Naive thymus-derived CD4-positive, alpha-beta T cell (primary cell): Measurements from ENCODE around the gene CLIC2. TPM values are rescaled to one million over a fixed set of nuclear protein-coding genes. Genes with fewer than 3 reads are reported as not detected.
"Not testable (repeated sequence)": the region's sequence is repeated elsewhere in the genome, so short reads cannot be mapped to it uniquely, and the experiment has no call there.

ENCODE experiments used
- ATAC-seq: fragments of 150-1000 bp; cut with Tn5 transposase; 2 replicates; pipeline ENCODE4 v1.10.0; 2021; ENCODE audit warnings: mild to moderate bottlenecking, moderate library complexity
- CTCF ChIA-PET: fragments of 350-600 bp; sonication (Branson Sonifier 250); formaldehyde crosslinking; loops from one replicate; lab custom pipeline; 2021; ENCODE audit warnings: antibody characterized with exemption; lab: Charles Lee
- POLR2A ChIA-PET: fragments of 350-600 bp; sonication (Branson Sonifier 250); formaldehyde crosslinking; loops from one replicate; lab custom pipeline; 2021; ENCODE audit warnings: antibody characterized with exemption, inconsistent platforms; lab: Charles Lee
- DNase-seq, 9 donors: peaks; one replicate each; pipeline versions ENCODE4 v3.0.0 to v3.0.0-alpha.2; 2020 to 2022; ENCODE audit warnings: mixed read lengths in 1 of 9
- H3K27ac ChIP-seq: one replicate; pipeline ENCODE4 v1.7.0; 2013; ENCODE audit warnings: mild to moderate bottlenecking, low read depth, low read length, moderate library complexity
- H3K27me3 ChIP-seq, 2 donors: one replicate each; pipeline ENCODE4 v1.7.0; 2013; ENCODE audit warnings: low read length in 2 of 2, mild to moderate bottlenecking in 2 of 2, moderate library complexity in 2 of 2; ENCODE audit not compliant: control insufficient read depth in 2 of 2, insufficient read depth in 2 of 2
- H3K36me3 ChIP-seq, 3 experiments: 1 replicate in 2 of 3; 2 replicates in 1 of 3; pipeline ENCODE4 v1.7.0; 2013; ENCODE audit warnings: low read length in 3 of 3, mild to moderate bottlenecking in 3 of 3, moderate library complexity in 1 of 3; ENCODE audit not compliant: insufficient read depth in 3 of 3, control insufficient read depth in 2 of 3
- H3K4me1 ChIP-seq, 2 donors: one replicate each; pipeline ENCODE4 v1.7.0; 2013; ENCODE audit warnings: low read length in 2 of 2, mild to moderate bottlenecking in 2 of 2, moderate library complexity in 1 of 2; ENCODE audit not compliant: control insufficient read depth in 2 of 2, insufficient read depth in 2 of 2
- H3K4me3 ChIP-seq: 2 replicates; pipeline ENCODE4 v1.7.0; 2013; ENCODE audit warnings: mild to moderate bottlenecking, low read length
- H3K9me3 ChIP-seq, 3 experiments: 1 replicate in 2 of 3; 2 replicates in 1 of 3; pipeline ENCODE4 v1.7.0; 2013; ENCODE audit warnings: low read length in 3 of 3; ENCODE audit not compliant: control insufficient read depth in 2 of 3
- H3K27ac Mint-ChIP-seq, 9 donors: one replicate each; pipeline ENCODE4 v1.8.0; 2020 to 2022; ENCODE audit warnings: mixed read lengths in 9 of 9, mild to moderate bottlenecking in 8 of 9, moderate library complexity in 5 of 9, inconsistent platforms in 2 of 9
- H3K27me3 Mint-ChIP-seq, 5 donors: one replicate each; pipeline ENCODE4 v1.8.0; 2021 to 2022; ENCODE audit warnings: mixed read lengths in 5 of 5, mild to moderate bottlenecking in 1 of 5
- H3K36me3 Mint-ChIP-seq, 5 donors: one replicate each; pipeline ENCODE4 v1.8.0; 2020 to 2022; ENCODE audit warnings: mixed read lengths in 5 of 5, mild to moderate bottlenecking in 3 of 5, inconsistent platforms in 1 of 5
- H3K4me1 Mint-ChIP-seq, 7 donors: one replicate each; pipeline ENCODE4 v1.8.0; 2020 to 2022; ENCODE audit warnings: mixed read lengths in 7 of 7, mild to moderate bottlenecking in 3 of 7, inconsistent platforms in 1 of 7
- H3K4me3 Mint-ChIP-seq, 10 donors: one replicate each; pipeline ENCODE4 v1.8.0; 2020 to 2022; ENCODE audit warnings: mild to moderate bottlenecking in 10 of 10, mixed read lengths in 10 of 10, moderate library complexity in 6 of 10, inconsistent platforms in 2 of 10
- H3K9me3 Mint-ChIP-seq, 11 donors: one replicate each; pipeline ENCODE4 v1.8.0; 2020 to 2022; ENCODE audit warnings: mixed read lengths in 11 of 11, mild to moderate bottlenecking in 4 of 11, inconsistent platforms in 1 of 11, moderate library complexity in 1 of 11
- intact Hi-C, 2 donors: fragments of 100-400 bp; cut with micrococcal nuclease; formaldehyde crosslinking; loops; one replicate each; pipeline ENCODE4 v1.15.1; 2023
- polyA plus RNA-seq, 2 donors: library from polyadenylated mRNA; unstranded; fragments of 300-500 nt; fragmentation: Illumina TruSeq; gene quantifications; one replicate each; pipeline ENCODE4 v1.2.3, GENCODE V29; 2021
- total RNA-seq, 6 experiments: library from RNA in 5 of 6; stranded (reverse) in 5 of 6; gene quantifications; 1 replicate in 5 of 6; 2 replicates in 1 of 6; pipeline ENCODE4 v1.2.3 and lab custom pipeline; 2021 to 2026

CLIC2 gene
- total and polyA plus RNA-seq, 7 experiments from 2014 or later: 0.13 to 2.1 (median 1.2) TPM; not detected in 1

GRCh38 chrX:155314260-155314659, 20.2 kb downstream of the CLIC2 start:
- no peaks in the 10 kb centered on the region for H3K27me3 Mint-ChIP-seq
- intact Hi-C loops: no loop called here
- H3K4me1 Mint-ChIP-seq: no peaks in the 10 kb centered on the region
- no peak for ATAC-seq
- Histone ChIP-seq H3K27me3 (no peaks in the 10 kb centered on the region), H3K4me3 (no peak overlapping the region), H3K9me3 (no peaks in the 10 kb centered on the region), H3K4me1 (no peaks in the 10 kb centered on the region), H3K36me3 (no peaks in the 10 kb centered on the region), H3K27ac (no peak overlapping the region)
- ChIA-PET CTCF (no interaction called here), POLR2A (no interaction called here)
- H3K4me3 Mint-ChIP-seq: no peak overlapping the region
- H3K9me3 Mint-ChIP-seq: peaks cover 0 to 17% (median 2%) of the 10 kb centered on the region in 11 donors
- no peak overlapping the region for H3K27ac Mint-ChIP-seq
- H3K36me3 Mint-ChIP-seq: peaks cover 0 to 3% (median 0%) of the 10 kb centered on the region in 5 donors
- no peak for DNase-seq

- Histone ChIP-seq H3K4me3 (no peak overlapping the region), H3K27ac (no peak overlapping the region), H3K27me3 (no peaks in the 10 kb centered on the region), H3K4me1 (no peaks in the 10 kb centered on the region), H3K9me3 (no peaks in the 10 kb centered on the region), H3K36me3 (no peaks in the 10 kb centered on the region)
- no peak overlapping the region for H3K27ac Mint-ChIP-seq
- H3K36me3 Mint-ChIP-seq: peaks cover 0 to 3% (median 0%) of the 10 kb centered on the region in 5 donors
- ATAC-seq (no peak), DNase-seq (no peak)
- H3K27me3 Mint-ChIP-seq: no peaks in the 10 kb centered on the region
- intact Hi-C loops: no loop called here
- H3K9me3 Mint-ChIP-seq: peaks cover 0 to 18% (median 2%) of the 10 kb centered on the region in 11 donors
- ChIA-PET CTCF (no interaction called here), POLR2A (interaction anchor here (0.6 kb wide), 2 partner anchors 10 to 15 kb away, joined by 3 to 9 read pairs; no protein-coding TSS in a partner anchor)
- H3K4me1 Mint-ChIP-seq: no peaks in the 10 kb centered on the region
- no peak overlapping the region for H3K4me3 Mint-ChIP-seq
Measured at GRCh38 chrX:155313766-155314165, 20.6 kb downstream of the CLIC2 start.

GRCh38 chrX:155293771-155294170, 40.6 kb downstream of the CLIC2 start:
- H3K4me1 Mint-ChIP-seq: no peaks in the 10 kb centered on the region
- no peak for DNase-seq
- ChIA-PET POLR2A (no interaction called here), CTCF (no interaction called here)
- Histone ChIP-seq H3K9me3 (no peaks in the 10 kb centered on the region), H3K27me3 (no peaks in the 10 kb centered on the region), H3K4me1 (no peaks in the 10 kb centered on the region), H3K36me3 (no peaks in the 10 kb centered on the region), H3K27ac (no peak overlapping the region), H3K4me3 (no peak overlapping the region)
- no peak overlapping the region for H3K4me3 Mint-ChIP-seq
- H3K27me3 Mint-ChIP-seq: no peaks in the 10 kb centered on the region
- no peak overlapping the region for H3K27ac Mint-ChIP-seq
- ATAC-seq: no peak
- intact Hi-C loops: no loop called here
- no peaks in the 10 kb centered on the region for H3K36me3 Mint-ChIP-seq
- H3K9me3 Mint-ChIP-seq: peaks cover 0 to 5% (median 0%) of the 10 kb centered on the region in 11 donors

- ChIA-PET POLR2A (no interaction called here), CTCF (no interaction called here)
- peak in 5 of 9 donors; percentile 0 to 24 (median 8) for DNase-seq
- ATAC-seq: no peak
- Mint-ChIP-seq H3K9me3 (no peaks in the 10 kb centered on the region), H3K4me1 (peaks cover 0 to 11% (median 6%) of the 10 kb centered on the region in 7 donors), H3K27me3 (peaks cover 0 to 2% (median 0%) of the 10 kb centered on the region in 5 donors), H3K4me3 (peak overlapping the region in 1 of 10 donors; percentile 5), H3K27ac (peak overlapping the region in 1 of 9 donors; percentile 71), H3K36me3 (no peaks in the 10 kb centered on the region)
- no peaks in the 10 kb centered on the region for H3K36me3 ChIP-seq
- H3K9me3 ChIP-seq: no peaks in the 10 kb centered on the region
- no peaks in the 10 kb centered on the region for H3K27me3 ChIP-seq
- H3K4me1 ChIP-seq: peaks cover 0 to 4% of the 10 kb centered on the region in 2 donors
- no peak overlapping the region for H3K27ac ChIP-seq
- H3K4me3 ChIP-seq: no peak overlapping the region
- intact Hi-C loops: no loop called here
Measured at GRCh38 chrX:155279873-155280272, 54.5 kb downstream of the CLIC2 start.

- no peak overlapping the region for H3K27ac Mint-ChIP-seq
- POLR2A ChIA-PET: no interaction called here
- H3K27ac ChIP-seq: no peak overlapping the region
- no peak for ATAC-seq
- DNase-seq: no peak
- peaks cover 0 to 11% (median 1%) of the 10 kb centered on the region in 11 donors for H3K9me3 Mint-ChIP-seq
- H3K4me1 Mint-ChIP-seq: peaks cover 0 to 7% (median 4%) of the 10 kb centered on the region in 7 donors
- H3K27me3 Mint-ChIP-seq: no peaks in the 10 kb centered on the region
- no peak overlapping the region for H3K4me3 Mint-ChIP-seq
- no peak overlapping the region for H3K4me3 ChIP-seq
- CTCF ChIA-PET: no interaction called here
- intact Hi-C loops: no loop called here
- H3K36me3 Mint-ChIP-seq: no peaks in the 10 kb centered on the region
- H3K4me1 ChIP-seq: no peaks in the 10 kb centered on the region
- no peaks in the 10 kb centered on the region for H3K36me3 ChIP-seq
- no peaks in the 10 kb centered on the region for H3K27me3 ChIP-seq
- no peaks in the 10 kb centered on the region for H3K9me3 ChIP-seq
Measured at GRCh38 chrX:155270969-155271368, 63.4 kb downstream of the CLIC2 start.

- H3K36me3 Mint-ChIP-seq, CTCF ChIA-PET, H3K4me3 ChIP-seq, H3K36me3 ChIP-seq, H3K4me3 Mint-ChIP-seq, H3K9me3 ChIP-seq, DNase-seq, H3K27ac ChIP-seq, H3K27me3 ChIP-seq, H3K4me1 ChIP-seq, H3K27me3 Mint-ChIP-seq, ATAC-seq: not testable (repeated sequence)
- H3K9me3 Mint-ChIP-seq: peaks cover 0 to 11% (median 1%) of the 10 kb centered on the region in 11 donors
- H3K4me1 Mint-ChIP-seq: peaks cover 1 to 16% (median 13%) of the 10 kb centered on the region in 7 donors
- POLR2A ChIA-PET: interaction anchor here (0.6 kb wide), 1 partner anchor 48 kb away, joined by 3 read pairs; no protein-coding TSS in a partner anchor
- intact Hi-C loops: loop anchor here (10.0 kb wide), 3 partner anchors 347 to 497 kb away; partner anchors contain the start of genes SPRY3 (in 1 of the 2) and TMLHE (in 1 of the 2)
- peak overlapping the region in 3 of 9 donors; percentile 21 to 36 (median 32) for H3K27ac Mint-ChIP-seq
Measured at GRCh38 chrX:155267995-155268394, 66.4 kb downstream of the CLIC2 start.

GRCh38 chrX:155266439-155266838, 68.0 kb downstream of the CLIC2 start:
- Mint-ChIP-seq H3K4me1 (peaks cover 3 to 26% (median 21%) of the 10 kb centered on the region in 7 donors), H3K36me3 (peaks cover 0 to 2% (median 0%) of the 10 kb centered on the region in 5 donors), H3K27ac (peak overlapping the region in 3 of 9 donors; percentile 14 to 31 (median 14)), H3K4me3 (no peak overlapping the region), H3K9me3 (peaks cover 0 to 8% (median 1%) of the 10 kb centered on the region in 11 donors), H3K27me3 (no peaks in the 10 kb centered on the region)
- ChIA-PET POLR2A (no interaction called here), CTCF (no interaction called here)
- peaks cover 5 to 6% of the 10 kb centered on the region in 2 donors for H3K4me1 ChIP-seq
- no peak for DNase-seq
- H3K27ac ChIP-seq: no peak overlapping the region
- no peak overlapping the region for H3K4me3 ChIP-seq
- intact Hi-C loops: loop anchor here (10.0 kb wide), 3 partner anchors 348 to 498 kb away; partner anchors contain the start of genes SPRY3 (in 1 of the 2) and TMLHE (in 1 of the 2)
- ATAC-seq: no peak
- H3K9me3 ChIP-seq: no peaks in the 10 kb centered on the region
- no peaks in the 10 kb centered on the region for H3K27me3 ChIP-seq
- no peaks in the 10 kb centered on the region for H3K36me3 ChIP-seq
